IPS DF 4.7 (cell line): ENCODE measurements around the gene ADAP1.
"Not testable (repeated sequence)": the region's sequence is repeated elsewhere in the genome, so short reads cannot be mapped to it uniquely, and the experiment has no call there.

Experiments
- DNase-seq: peaks from one replicate; pipeline ENCODE4 v3.0.0-alpha.2; 2013; ENCODE audit warnings: low spot score; ENCODE audit errors: extremely low read depth

ADAP1 gene

DNA sequence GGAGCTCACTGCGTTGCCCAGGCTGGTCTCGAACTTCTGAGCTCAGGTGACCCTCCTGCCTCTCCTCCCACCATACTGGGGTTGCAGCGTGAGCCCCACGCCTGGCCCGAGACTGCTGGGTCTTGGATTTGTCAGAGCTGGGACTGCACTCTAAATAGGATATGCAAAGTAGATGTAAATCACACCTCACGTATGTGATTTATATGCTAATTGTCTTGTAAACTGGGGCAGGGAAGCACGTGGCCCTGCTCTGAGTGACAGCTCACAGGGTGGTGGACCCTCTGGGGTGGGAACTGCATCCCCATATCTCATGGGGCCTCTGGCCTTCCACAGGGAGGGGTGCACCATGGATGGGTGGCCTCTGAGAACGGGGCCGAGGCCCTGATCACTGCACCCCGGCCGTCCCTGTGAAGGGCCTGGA, 44.0 kb downstream of the ADAP1 start:
- DNase-seq, result no peak

DNA sequence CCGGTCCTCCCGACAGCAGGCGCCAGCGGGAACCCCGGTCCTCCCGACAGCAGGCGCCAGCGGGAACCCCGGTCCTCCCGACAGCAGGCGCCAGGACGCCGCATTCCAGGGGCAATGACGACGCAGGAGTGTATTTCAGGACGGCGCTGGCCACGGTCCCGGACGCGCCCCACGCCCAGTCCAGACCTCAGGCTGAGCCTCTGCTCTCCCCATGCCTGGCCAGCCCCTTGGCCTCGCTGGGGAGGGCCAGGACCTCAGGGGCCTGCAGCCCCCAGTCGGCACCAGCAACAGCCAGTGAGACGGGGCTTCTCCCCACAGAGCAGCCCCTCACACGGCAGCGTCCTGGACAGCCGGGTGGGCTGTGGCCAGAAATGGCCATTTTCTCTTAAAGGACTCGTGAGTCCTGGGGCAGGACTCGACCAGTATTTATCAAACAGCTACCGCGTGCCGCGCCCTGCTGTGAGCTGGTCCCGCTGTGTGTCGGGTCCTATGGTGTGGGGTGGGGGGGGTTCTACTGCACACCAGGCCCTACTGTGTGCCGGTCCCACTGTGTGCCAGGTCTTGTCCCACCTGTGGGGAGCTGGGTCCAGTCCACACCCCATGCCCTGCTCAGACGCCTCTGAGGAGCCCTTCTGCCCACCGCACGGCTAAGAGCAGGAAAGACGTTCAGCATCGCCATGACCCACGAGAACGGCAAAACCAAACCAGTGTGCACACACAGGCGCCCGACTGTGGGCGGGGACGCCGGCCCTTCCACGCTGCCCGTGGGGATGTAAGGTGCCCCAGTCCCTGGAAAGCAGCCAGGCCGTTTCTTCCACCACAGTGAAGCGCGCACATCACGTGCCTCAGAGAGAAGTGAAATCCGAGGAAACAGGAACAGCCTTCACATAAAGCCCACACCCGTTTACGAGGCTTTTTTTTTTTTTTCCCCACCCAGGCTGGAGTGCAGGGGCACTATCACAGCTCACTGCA, 44.8 kb downstream of the ADAP1 start:
- DNase-seq, result no peak

DNA sequence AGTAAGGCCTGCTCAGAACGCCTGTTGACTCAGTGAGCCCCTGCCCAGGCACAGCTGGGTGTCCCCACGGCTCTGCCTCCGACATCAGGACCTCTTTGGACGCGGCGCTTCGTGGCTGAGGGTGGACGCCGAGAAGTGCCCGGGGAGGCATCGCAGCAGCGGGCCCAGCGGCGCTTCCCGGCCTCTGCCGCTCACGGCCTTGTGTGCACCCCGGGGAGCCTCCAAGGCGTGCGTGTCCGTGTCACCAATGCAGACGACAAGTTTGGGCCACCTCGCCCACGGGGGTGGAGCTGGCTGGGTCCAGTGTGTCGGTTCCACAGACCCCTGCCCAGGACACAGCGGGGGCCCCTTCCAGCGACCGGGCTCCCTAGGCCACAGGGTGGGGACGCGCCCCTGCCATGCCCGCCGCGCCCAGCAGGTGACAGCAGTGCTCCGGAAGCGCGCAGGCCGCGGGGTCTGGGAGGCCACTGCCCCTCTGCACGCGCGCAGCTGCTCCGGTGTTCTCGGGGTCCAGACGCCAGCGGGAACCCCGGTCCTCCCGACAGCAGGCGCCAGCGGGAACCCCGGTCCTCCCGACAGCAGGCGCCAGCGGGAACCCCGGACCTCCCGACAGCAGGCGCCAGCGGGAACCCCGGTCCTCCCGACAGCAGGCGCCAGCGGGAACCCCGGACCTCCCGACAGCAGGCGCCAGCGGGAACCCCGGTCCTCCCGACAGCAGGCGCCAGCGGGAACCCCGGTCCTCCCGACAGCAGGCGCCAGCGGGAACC, 45.7 kb downstream of the ADAP1 start:
- not testable (repeated sequence) for DNase-seq

DNA sequence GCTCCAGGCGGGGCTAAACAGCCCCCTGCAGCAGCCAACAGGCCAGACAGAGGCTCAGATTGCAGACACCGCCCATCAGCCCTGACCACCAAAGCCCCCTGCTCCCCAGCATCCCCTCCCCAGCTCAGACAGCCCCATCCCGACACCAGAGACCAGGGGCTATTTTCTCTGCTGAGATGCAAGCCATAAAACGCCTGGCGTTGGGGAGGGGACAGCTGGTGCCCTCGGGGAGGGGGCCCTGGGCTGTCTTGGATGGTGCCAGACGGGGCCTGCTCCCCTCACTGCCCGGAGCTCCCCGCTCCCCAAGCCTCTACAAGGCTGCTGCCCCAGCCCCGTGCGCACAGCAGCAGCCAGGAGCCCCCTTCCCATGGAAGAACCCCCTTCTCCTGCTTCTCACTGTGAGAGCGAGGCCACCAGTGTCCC, 46.3 kb downstream of the ADAP1 start:
- DNase-seq, result no peak

DNA sequence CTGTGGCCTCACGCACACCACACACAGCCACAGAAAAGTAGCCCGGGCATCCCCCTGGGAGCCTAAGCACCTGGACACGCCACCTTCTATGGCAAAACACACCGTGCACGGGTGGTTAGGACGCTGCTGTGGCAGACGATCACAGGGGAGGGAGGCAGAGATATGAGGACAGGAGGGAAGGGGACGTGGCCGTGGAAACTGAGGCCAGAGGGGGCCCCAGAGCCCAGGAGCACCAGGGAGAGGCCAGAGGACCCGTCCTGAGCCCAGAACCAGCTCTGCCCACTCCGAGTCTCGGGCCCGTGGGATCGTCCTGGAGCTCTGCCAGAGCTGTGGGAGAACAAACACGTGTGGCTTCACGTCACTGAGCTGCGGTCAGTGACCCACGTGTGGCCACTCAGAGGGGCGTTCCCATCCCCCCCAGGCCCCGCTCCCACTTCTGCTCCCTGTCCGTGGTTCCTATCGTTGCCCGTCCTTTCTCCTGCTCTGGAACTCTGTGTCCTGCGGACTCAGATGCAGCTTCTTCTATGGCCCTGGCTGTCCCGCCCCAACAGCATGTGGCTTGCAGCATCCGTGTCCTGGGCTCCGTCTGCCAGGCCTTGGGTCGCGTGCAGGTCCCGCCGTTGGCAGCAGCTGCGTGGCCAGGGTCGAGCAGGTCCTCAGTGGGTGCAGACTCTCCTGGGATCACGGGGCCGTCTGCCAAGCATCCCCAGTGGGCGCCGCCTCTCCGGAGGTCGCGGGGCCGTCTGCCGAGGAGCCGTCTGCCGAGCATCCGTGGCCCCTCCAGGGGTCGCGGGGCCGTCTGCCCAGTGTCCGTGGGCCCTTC, 47.1 kb downstream of the ADAP1 start:
- no peak for DNase-seq

DNA sequence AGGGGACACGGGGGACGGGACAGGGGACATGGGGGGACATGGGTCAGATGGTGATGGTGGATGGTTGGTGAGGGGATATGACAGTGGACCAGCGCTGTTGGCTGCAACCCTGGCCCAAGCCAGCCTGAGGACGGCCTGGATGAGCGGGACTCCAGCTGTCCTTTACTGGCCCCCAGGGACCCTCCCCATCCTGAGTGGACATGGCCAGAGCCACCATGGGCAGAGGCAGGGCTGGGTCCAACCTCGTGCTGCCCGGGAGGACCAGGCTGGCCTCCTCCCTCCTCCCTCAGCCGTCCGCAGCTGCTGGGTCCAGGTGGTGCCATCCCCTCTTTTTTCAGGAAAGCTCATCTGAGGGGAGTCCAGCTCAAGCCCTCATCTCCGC, 47.7 kb downstream of the ADAP1 start:
- DNase-seq, result no peak

DNA sequence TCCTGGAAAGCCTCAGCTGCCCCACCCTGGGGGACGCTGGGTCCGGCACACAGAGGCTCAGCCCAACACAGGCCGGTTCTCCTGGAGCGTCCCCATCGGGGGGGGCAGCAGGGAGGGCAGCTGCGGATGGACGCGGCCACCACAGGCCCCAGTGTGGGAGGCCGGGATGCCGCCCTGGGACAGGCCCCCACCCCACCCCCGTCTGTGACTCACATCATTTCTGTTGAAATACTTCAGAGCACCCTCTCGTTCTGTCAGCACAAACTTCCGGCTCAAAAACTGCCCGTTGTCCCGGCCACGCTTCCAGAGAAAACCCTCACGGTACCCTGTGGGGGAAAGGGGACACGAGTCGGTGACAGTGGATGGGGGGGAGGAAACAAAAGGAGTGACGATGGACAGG, 49.6 kb downstream of the ADAP1 start:
- no peak for DNase-seq

DNA sequence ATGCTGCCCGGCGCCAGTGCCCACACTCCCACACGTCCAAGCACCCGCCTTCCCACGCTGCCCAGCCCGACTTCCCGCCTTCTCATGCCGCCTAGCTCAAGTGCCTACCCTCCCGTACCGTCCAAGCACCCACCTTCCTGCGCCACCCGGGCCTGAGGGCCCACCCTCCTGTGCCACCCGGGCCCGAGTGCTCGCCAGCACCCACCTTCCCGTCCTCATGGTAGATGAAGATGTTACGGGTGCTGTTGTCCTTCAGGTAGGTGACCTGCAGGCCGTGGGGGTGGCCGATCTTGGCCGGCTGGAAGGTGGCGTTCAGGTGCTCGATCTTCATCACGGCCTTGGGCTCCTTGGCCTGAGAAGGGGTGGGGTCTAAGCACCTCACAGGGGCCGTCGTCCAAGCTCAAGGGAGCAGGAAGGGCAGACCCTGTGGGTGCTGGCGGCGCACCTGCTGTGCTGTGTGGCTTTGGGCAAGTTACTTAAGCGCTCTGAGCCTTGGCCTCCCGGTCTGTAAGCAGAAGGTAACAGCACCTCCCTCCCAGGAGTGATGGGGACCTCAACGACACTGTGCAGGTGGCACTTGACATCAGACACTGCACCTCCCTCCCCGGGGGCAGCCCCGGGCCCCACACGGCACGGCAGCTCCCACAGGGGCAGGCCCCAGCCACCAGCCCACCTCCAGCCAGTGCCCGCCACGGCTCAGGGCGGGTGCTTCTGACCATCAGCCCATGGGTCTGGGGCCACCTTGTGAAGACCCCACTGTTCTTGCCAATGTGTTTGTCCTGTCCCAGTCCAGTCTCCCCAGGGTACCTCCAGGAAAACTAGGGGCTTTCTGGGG, 50.3 kb downstream of the ADAP1 start:
- DNase-seq, result no peak

DNA sequence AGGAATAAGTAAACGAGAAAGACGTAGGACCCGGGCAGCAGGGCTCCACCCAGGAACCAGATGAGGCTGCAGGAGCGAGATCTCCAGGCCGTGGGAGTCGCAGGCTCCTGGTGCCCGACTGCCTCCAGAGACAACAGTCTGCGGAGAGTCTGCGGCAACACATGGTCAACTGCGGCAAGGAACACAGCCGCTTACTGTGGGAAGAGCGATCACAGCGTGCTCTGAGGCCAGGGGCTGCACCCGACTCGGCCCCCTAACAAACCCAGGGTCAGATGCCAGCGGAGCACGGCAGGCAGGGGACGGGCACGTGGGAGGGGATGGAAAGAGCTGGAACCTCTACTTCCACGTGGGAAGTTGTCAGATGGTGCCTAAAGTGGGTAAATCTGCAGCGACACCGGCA, 51.5 kb downstream of the ADAP1 start:
- DNase-seq, result no peak

DNA sequence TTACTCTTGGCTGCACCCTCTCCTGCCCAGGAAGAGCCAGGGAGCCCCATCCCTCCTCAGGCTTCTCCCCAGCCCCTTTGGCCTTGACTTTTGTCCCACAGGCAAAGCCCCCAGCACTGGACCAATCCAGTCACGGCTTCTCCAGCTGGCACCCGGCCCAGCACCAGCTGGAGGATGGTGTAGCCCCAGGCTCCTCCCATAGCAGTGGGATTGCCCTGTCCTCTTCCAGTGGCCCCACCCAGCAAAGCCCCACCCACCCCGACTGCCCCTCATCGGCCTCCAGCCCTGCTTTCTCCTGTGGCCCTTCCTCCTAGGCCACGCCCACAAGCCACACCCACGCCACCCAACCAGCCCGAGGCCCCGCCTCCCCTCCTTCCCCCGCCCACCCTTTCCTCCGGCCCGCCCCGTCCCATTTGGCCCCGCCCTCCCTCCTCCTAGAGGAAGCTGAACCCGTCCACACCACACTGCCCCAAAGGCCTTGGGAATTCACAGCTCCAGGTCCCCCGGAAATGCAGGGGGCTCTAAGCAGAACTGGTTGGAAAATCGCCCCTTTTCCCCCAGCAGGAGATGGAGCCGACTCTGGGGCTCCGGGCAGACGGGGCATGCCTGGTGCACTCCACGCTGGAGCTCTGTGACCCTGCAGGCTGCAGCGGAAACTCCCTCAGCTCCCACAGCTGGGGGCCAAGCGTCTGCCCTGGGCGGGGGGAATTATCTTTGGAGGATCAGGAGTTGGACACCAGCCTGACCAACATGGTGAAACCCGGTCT, 52.9 kb downstream of the ADAP1 start:
- peak; percentile 30 for DNase-seq

DNA sequence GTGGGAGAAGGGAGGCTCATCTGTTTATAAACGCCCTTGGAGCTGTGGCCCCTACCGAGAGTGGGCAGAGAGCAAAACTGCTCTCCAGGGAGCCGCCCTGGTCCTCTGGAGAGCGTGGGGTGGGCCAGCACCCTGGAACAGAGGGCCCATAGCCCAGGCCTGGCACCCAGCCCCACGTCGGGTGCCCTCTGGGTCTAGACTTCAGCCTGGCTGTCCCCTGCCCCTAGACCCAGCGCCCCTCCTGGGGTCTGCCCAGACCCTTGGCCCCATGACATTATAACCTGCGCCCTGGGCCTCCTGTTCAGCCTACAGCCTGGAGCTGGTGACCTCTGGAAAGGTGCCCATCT, 53.5 kb downstream of the ADAP1 start:
- DNase-seq, result no peak

DNA sequence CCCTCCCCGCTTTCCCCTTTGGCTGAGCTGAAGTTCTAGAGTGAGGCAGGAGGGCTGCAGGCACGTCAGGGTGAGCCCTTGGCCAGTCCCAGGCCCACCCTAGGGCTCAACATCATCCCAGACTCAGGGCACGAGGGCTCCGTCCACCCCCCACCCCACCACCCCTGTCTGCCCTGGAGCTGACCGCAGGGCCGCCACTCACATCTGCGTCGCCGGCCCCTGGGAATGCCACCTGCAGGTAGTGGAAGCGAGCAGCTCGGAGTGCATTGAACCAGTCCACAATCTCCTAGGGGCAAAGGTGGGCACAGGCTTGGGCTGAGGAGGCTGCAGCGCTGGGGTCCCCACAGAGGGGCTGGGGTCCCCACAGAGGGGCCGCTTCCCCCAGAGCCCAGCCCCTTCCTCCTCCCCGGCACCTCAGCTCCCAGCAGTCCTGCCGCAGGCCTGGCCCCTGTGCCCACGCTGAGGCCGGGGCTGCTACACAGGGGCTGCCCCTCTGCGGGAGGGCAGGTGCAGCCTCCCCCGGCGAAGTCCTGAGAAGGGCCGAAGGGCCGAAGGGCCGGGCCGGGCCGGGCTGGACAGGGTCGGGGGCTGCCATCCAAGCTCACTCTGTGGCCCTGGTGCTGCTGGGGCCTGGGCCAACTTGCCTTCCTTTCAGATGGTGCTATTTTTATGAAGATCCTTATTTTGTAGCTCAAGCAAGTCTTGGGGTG, 54.0 kb downstream of the ADAP1 start:
- DNase-seq, result no peak

DNA sequence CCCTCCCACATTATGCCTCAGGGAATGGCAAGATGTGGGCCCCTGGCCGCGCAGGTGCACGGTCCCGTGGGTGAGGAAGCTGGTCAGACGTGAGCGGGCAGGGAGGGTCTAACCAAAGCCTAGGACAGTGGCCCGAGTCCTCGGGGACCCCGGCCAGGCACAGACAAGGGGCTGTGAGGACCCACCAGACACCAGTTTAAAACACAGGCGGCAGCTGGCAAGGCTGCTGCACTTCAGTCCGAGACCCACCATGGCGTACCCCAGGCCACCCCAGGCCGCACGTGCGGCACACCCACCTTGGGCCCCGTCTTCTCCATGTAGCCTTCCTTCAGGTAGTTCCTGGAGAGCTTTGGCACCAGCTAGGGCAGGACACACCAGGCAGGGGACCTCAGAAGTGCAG, 54.7 kb downstream of the ADAP1 start:
- no peak for DNase-seq

DNA sequence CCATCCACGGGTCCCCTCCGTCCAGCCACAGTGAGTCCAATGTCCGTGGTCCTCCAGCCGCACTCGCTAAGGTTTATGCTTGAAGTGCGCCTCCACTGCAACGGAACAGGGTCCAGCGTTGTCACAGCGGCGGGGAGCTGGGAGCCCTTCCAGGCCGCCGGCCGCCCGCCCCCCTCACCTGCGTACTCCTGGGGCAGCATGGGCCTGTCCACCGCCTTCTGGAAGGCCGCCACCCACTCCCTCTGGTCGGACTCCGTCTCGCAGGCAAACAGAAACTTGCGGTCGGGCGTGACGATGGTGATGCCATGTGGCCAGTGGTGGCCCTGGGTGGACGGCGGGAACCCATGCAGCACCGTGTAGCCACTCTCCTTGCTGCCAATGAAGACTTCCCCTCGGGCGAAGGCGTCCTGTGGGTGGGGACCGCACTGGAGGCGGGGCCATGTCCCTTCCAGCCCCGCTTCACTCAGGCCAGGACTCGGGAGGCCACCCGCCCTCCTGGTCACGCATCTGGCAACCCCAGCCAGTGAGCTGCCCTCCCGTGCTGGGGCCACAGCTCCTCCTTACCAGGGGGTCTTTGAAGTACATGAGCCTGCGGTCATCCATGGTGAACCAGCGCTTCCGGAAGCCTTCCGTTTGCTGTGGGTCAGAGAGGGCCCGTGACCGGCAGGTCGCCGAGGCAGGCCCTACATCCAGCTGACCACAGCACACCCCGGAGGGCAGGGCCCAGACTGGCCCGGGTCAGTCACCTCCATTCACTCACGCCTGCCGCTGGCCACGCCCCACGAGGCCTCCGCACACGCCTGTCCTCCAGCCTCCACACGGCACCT, 55.4 kb downstream of the ADAP1 start:
- no peak for DNase-seq

DNA sequence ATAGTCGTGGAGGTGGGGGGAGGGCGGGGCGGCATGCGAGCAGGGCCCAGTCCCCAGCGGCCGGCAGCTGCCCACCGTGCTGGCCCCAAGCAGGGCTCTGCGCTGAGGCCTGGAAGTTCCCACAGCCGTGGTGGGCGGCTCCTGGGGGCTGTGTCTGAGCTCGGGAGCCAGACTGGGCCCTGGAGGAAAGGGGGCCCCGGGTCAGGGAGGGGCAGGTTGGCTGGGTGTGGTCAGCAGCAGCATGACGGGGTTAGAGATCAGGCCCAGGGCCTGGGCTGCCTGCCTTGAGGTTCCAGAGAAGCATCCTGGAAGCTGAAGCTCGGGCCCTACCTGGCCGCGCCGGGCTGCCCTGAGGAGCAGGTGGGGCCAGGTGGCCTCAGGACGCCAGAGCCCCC, 56.0 kb downstream of the ADAP1 start:
- no peak for DNase-seq

DNA sequence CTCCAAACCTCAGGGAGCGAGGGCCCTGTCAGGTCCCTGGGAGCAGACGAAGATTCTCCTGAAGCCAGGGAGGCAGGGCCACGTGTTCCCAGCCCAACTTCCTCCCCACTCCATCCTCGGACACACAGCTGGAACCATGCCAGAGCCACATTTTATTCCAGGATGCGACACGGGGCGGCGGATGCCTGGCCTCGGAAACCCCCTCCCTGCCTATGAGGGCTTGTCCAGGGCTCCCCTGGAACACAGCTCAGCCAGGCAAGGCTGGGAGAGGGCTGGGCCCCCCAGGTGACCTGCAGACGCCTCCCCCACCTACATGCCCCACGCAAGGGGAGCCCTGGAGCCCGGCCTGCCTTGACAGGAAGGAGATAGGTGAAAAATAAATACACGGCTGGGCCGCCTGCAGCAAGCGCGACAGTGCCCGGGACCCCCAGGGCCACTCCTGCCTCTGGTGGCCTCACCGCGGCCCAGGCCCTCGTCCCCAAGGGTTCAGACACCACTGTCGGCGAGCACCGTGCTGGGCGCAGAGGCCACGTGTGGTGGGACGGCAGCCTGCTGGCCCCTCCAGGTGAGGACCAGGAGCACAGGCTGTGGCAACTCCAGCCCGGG, 56.6 kb downstream of the ADAP1 start:
- no peak for DNase-seq

DNA sequence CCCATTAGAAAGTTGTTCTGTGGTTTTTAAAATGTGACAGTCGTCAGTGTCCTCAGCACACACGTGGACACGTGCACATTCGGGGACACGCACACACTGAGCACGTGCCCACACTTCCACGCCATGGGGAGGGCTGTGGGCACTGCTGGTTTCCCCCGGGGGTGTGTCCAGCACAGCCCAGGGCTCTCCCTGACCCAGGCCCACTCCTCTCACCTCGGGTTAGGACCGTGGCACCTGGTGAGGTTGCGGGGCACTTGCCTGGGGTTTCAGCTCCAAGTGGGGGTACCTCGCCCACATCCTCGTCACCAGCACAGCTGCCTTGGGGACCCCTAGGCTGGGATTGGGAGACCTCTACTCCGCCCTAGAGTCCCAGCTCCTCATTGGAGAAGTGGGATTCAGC, 57.4 kb downstream of the ADAP1 start:
- DNase-seq, result no peak
